GM18909 (cell line): ENCODE measurements around the gene TIGAR.
A peak's percentile ranks its signal among the peaks of the same experiment; 100 is the strongest.

Experiments
- ATAC-seq: cut with Tn5 transposase; IDR thresholded peaks from one replicate; pipeline ENCODE4 v1.9.1; 2021; ENCODE audit warnings: mild to moderate bottlenecking; ENCODE audit not compliant: unreplicated experiment, poor library complexity

Gene TIGAR

GRCh38 chr12:4300883-4301282 lies 20.1 kb upstream of the TIGAR start:
- no peak for ATAC-seq

GRCh38 chr12:4301932-4302501 lies 19.0 kb upstream of the TIGAR start:
- ATAC-seq = no peak

- no peak for ATAC-seq
These were observed 18.1 kb upstream of the TIGAR start for GRCh38 chr12:4302881-4303280.

GRCh38 chr12:4303750-4304149 lies 17.3 kb upstream of the TIGAR start:
- ATAC-seq = no peak

- ATAC-seq = no peak
These were observed 13.2 kb upstream of the TIGAR start for GRCh38 chr12:4307593-4308333.

- ATAC-seq = no peak
These were observed 12.6 kb upstream of the TIGAR start for GRCh38 chr12:4308334-4308950.

- no peak for ATAC-seq
These were observed 9.2 kb upstream of the TIGAR start for GRCh38 chr12:4311776-4312175.

GRCh38 chr12:4312251-4312650 lies 8.8 kb upstream of the TIGAR start:
- ATAC-seq = no peak

GRCh38 chr12:4320497-4320852 lies 538 bp upstream of the TIGAR start:
- ATAC-seq = peak; percentile 43

GRCh38 chr12:4322726-4323125 lies 1.7 kb downstream of the TIGAR start:
- no peak for ATAC-seq

- ATAC-seq = no peak
These were observed 2.4 kb downstream of the TIGAR start for GRCh38 chr12:4323396-4323795.

GRCh38 chr12:4324366-4324765 lies 3.4 kb downstream of the TIGAR start:
- no peak for ATAC-seq

- ATAC-seq = no peak
These were observed 5.0 kb downstream of the TIGAR start for GRCh38 chr12:4325966-4326365.

GRCh38 chr12:4327293-4327692 lies 6.3 kb downstream of the TIGAR start:
- ATAC-seq = no peak

- no peak for ATAC-seq
These were observed 9.2 kb downstream of the TIGAR start for GRCh38 chr12:4330203-4330602.

GRCh38 chr12:4331221-4331620 lies 10.2 kb downstream of the TIGAR start:
- ATAC-seq = no peak

GRCh38 chr12:4331842-4332241 lies 10.8 kb downstream of the TIGAR start:
- ATAC-seq = no peak

GRCh38 chr12:4346931-4347330 lies 25.9 kb downstream of the TIGAR start:
- ATAC-seq = no peak

GRCh38 chr12:4353785-4354208 lies 32.8 kb downstream of the TIGAR start:
- no peak for ATAC-seq

- ATAC-seq = no peak
These were observed 34.4 kb downstream of the TIGAR start for GRCh38 chr12:4355156-4356040.

- no peak for ATAC-seq
These were observed 35.0 kb downstream of the TIGAR start for GRCh38 chr12:4356041-4356327.
